K562 (cell line): ENCODE measurements around the gene TMEM143. TPM values are rescaled to one million over a fixed set of nuclear protein-coding genes. Genes with fewer than 3 reads are reported as not detected.
A peak's percentile ranks its signal among the peaks of the same experiment; 100 is the strongest.

Source experiments
- ETV5 ChIP-seq: sonication (generic); formaldehyde crosslinking; IDR thresholded peaks from 2 replicates; pipeline ENCODE4 v1.4.0; 2020; ENCODE audit warnings: low read depth, mild to moderate bottlenecking, missing genetic modification reagents
- HDAC1 ChIP-seq, 2 experiments: fragments of 450-650 bp; IDR thresholded peaks; 2 replicates each; pipeline ENCODE4 v1.6.1; 2016 to 2017; ENCODE audit warnings: inconsistent platforms in 1 of 2, mild to moderate bottlenecking in 1 of 2, moderate library complexity in 1 of 2
- HES1 ChIP-seq: fragments of 450-650 bp; IDR thresholded peaks from 2 replicates; pipeline ENCODE4 v1.6.1; 2016; ENCODE audit warnings: low read depth, mild to moderate bottlenecking, moderate library complexity
- HNRNPLL ChIP-seq: fragments of 200-400 bp; formaldehyde crosslinking; IDR thresholded peaks from 2 replicates; pipeline ENCODE4 v1.6.1; 2017; ENCODE audit warnings: low read length, low read depth, mild to moderate bottlenecking; ENCODE audit not compliant: poor library complexity, severe bottlenecking
- MCM7 ChIP-seq, 2 experiments: fragments of 450-650 bp; IDR thresholded peaks; 2 replicates each; pipeline ENCODE4 v1.6.1; 2016 to 2018
- NCOR1 ChIP-seq: fragments of 450-650 bp; IDR thresholded peaks from 2 replicates; pipeline ENCODE4 v1.6.1; 2016; ENCODE audit warnings: mild to moderate bottlenecking, moderate library complexity
- NR4A1 ChIP-seq, 2 experiments: fragments of 250-450 bp in 1 of 2; fragments of 450-650 bp in 1 of 2; sonication (Bioruptor Pico) in 1 of 2; IDR thresholded peaks; 2 replicates each; pipeline versions ENCODE4 v1.4.0 to v1.6.1; 2016 to 2020; ENCODE audit warnings: mild to moderate bottlenecking in 2 of 2, missing compliant biosample characterization in 1 of 2, missing genetic modification characterization in 1 of 2, moderate library complexity in 1 of 2
- PML ChIP-seq: IDR thresholded peaks from 2 replicates; pipeline ENCODE4 v1.6.1; 2012; ENCODE audit warnings: low read length, inconsistent platforms
- PRMT5 ChIP-seq: sonication (generic); formaldehyde crosslinking; IDR thresholded peaks from 2 replicates; pipeline ENCODE4 v1.5.0; 2020; ENCODE audit warnings: missing genetic modification reagents
- SMAD3 ChIP-seq: fragments of 450-650 bp; formaldehyde crosslinking; conservative IDR thresholded peaks from 2 replicates; pipeline ENCODE4 v1.4.0; 2020; ENCODE audit warnings: mild to moderate bottlenecking
- SRSF1 ChIP-seq: fragments of 200-400 bp; formaldehyde crosslinking; IDR thresholded peaks from 2 replicates; pipeline ENCODE4 v1.6.1; 2017; ENCODE audit warnings: mild to moderate bottlenecking, low read depth, low read length, moderate library complexity
- ZBTB49 ChIP-seq: sonication (generic); formaldehyde crosslinking; IDR thresholded peaks from 2 replicates; pipeline ENCODE4 v1.8.0; 2022; ENCODE audit warnings: missing genetic modification reagents, mild to moderate bottlenecking, borderline replicate concordance
- ZNF140 ChIP-seq: fragments of 250-450 bp; sonication (Bioruptor Pico); IDR thresholded peaks from 2 replicates; pipeline ENCODE4 v1.8.0; 2021; ENCODE audit warnings: moderate library complexity, mild to moderate bottlenecking, inconsistent platforms
- ZNF143 ChIP-seq: sonication (generic); formaldehyde crosslinking; IDR thresholded peaks from 2 replicates; pipeline ENCODE4 v1.9.0; 2022; ENCODE audit warnings: mild to moderate bottlenecking, missing genetic modification reagents
- ZNF274 ChIP-seq: IDR thresholded peaks from 2 replicates; pipeline ENCODE4 v1.6.1; 2011; ENCODE audit warnings: low read depth, mild to moderate bottlenecking, low read length, moderate library complexity, borderline replicate concordance
- ZNF280A ChIP-seq: fragments of 450-650 bp; IDR thresholded peaks from 2 replicates; pipeline ENCODE4 v1.6.1; 2018; ENCODE audit warnings: mild to moderate bottlenecking, low read depth; ENCODE audit not compliant: partially characterized antibody
- ZNF518B ChIP-seq: fragments of 250-450 bp; sonication (Bioruptor Pico); IDR thresholded peaks from 2 replicates; pipeline ENCODE4 v1.5.0; 2021; ENCODE audit warnings: mild to moderate bottlenecking, moderate library complexity
- polyA plus RNA-seq, 8 experiments: library from polyadenylated mRNA; depleted of rRNA in 4 of 8; stranded (reverse) in 5 of 8; unstranded in 3 of 8; fragments of >200 nt; fragmentation: Nextera tagmentation in 2 of 8; fragmentation: Illumina TruSeq in 1 of 8; extraction: Ambion mirVana in 2 of 8; extraction: Trizol in 1 of 8; gene quantifications; 2 replicates each; pipeline versions ENCODE4 v1.2.1 to v1.2.3, GENCODE V29; 2011 to 2014; ENCODE audit warnings: inconsistent platforms in 1 of 8, missing spikeins in 1 of 8
- total RNA-seq, 7 experiments: library from RNA; depleted of rRNA in 6 of 7; stranded (reverse); fragments of >200 nt in 6 of 7; fragmentation: Illumina TruSeq in 2 of 7; extraction: Trizol in 2 of 7; gene quantifications; 2 replicates each; pipeline versions ENCODE4 v1.2.1 to v1.2.3, GENCODE V29; 2011 to 2021; ENCODE audit warnings: low replicate concordance in 1 of 7

TMEM143 gene
- total and polyA plus RNA-seq, 9 of the 15 experiments (the other 6 are each of a cell fraction or from before 2014, with no cell fraction given), result 0.66 to 8.8 (median 4.3) TPM

- TF ChIP-seq ZNF143, result no peak; the same call in 1 of the 2 replicates
- TF ChIP-seq SRSF1, result no peak
- TF ChIP-seq ZNF274, result no peak
- TF ChIP-seq HDAC1 (IDR thresholded peaks at IDR 0.05), result peak in 1 of 2 experiments; percentile 47; a peak in 1 of 4 replicates
- no peak for TF ChIP-seq NR4A1 (CRISPR knock-in tag; IDR thresholded peaks at IDR 0.05)
- 0 out of 2 replicates have a peak, but pooled peaks have one; percentile 22 for TF ChIP-seq NR4A1 (tag; IDR thresholded peaks at IDR 0.05)
- no peak for TF ChIP-seq ZNF280A
- TF ChIP-seq ZNF518B (CRISPR knock-in tag), result no peak
- no peak for TF ChIP-seq HES1
- TF ChIP-seq SMAD3 (CRISPR knock-in tag), result no peak
- TF ChIP-seq ZBTB49 (CRISPR knock-in tag), result peak; percentile 15; the same call in 1 of the 2 replicates
- peak; percentile 69; the same call in 1 of the 2 replicates for TF ChIP-seq ETV5 (CRISPR knock-in tag)
- TF ChIP-seq NCOR1, result no peak
- no peak for TF ChIP-seq MCM7 (IDR thresholded peaks at IDR 0.05)
- TF ChIP-seq HNRNPLL, result no peak
- TF ChIP-seq PRMT5, result peak; percentile 93
- no peak for TF ChIP-seq ZNF140 (CRISPR knock-in tag)
- TF ChIP-seq PML, result no peak
Measured at GRCh38 chr19:48390188-48391099, 26.7 kb upstream of the TMEM143 start (continued).
